Loucy (cell line): ENCODE results near the gene PIM3.

ENCODE experiments used
- H2AFZ ChIP-seq: fragments of 200-600 bp; sonication (generic); 2 replicates; pipeline ENCODE4 v1.6.0; 2016; ENCODE audit warnings: antibody characterized with exemption, mild to moderate bottlenecking, low read length, moderate library complexity
- H3F3A ChIP-seq: fragments of 200-600 bp; 2 replicates; pipeline ENCODE4 v1.6.0; 2016; ENCODE audit warnings: antibody characterized with exemption, low read depth, mild to moderate bottlenecking
- H3K27me3 ChIP-seq: fragments of 200-600 bp; sonication (generic); 2 replicates; pipeline ENCODE4 v1.6.1; 2014; ENCODE audit warnings: low read length, mild to moderate bottlenecking; ENCODE audit not compliant: insufficient read depth, poor library complexity, severe bottlenecking
- H3K36me3 ChIP-seq: fragments of 200-600 bp; sonication (generic); 2 replicates; pipeline ENCODE4 v1.6.1; 2016; ENCODE audit warnings: low read length; ENCODE audit not compliant: insufficient read depth
- H3K4me1 ChIP-seq: fragments of 200-600 bp; sonication (generic); 2 replicates; pipeline ENCODE4 v1.5.1; 2014; ENCODE audit warnings: low read length, mild to moderate bottlenecking; ENCODE audit not compliant: insufficient read depth, poor library complexity, severe bottlenecking
- H3K4me2 ChIP-seq: fragments of 200-600 bp; sonication (generic); 2 replicates; pipeline ENCODE4 v1.6.0; 2014; ENCODE audit warnings: antibody characterized with exemption, low read length, low read depth, mild to moderate bottlenecking; ENCODE audit not compliant: poor library complexity, severe bottlenecking
- H3K4me3 ChIP-seq: fragments of 200-600 bp; sonication (generic); 2 replicates; pipeline ENCODE4 v1.5.1; 2014; ENCODE audit warnings: low read length, mild to moderate bottlenecking, mixed read lengths; ENCODE audit not compliant: poor library complexity, severe bottlenecking
- H3K79me2 ChIP-seq: fragments of 200-600 bp; sonication (generic); 2 replicates; pipeline ENCODE4 v1.6.1; 2014; ENCODE audit warnings: low read length; ENCODE audit not compliant: insufficient read depth
- H3K9ac ChIP-seq: fragments of 200-600 bp; sonication (generic); 2 replicates; pipeline ENCODE4 v1.6.0; 2014; ENCODE audit warnings: mild to moderate bottlenecking, low read depth, low read length, moderate library complexity; ENCODE audit not compliant: poor library complexity, severe bottlenecking
- H3K9me2 ChIP-seq: fragments of 200-600 bp; sonication (generic); replicated peaks from 2 replicates; pipeline ENCODE4 v1.6.1; 2016; ENCODE audit warnings: low read depth, low read length, mixed read lengths
- H3K9me3 ChIP-seq: fragments of 200-600 bp; sonication (generic); 2 replicates; pipeline ENCODE4 v1.6.1; 2014; ENCODE audit warnings: mild to moderate bottlenecking, antibody characterized with exemption, low read length, low read depth; ENCODE audit not compliant: insufficient read depth
- H4K20me1 ChIP-seq: fragments of 200-600 bp; sonication (generic); 2 replicates; pipeline ENCODE4 v1.6.0; 2014; ENCODE audit warnings: antibody characterized with exemption, low read length, mild to moderate bottlenecking; ENCODE audit not compliant: insufficient read depth, poor library complexity, severe bottlenecking
- CTCF ChIP-seq: fragments of 200-600 bp; sonication (generic); conservative IDR thresholded peaks from 2 replicates; pipeline ENCODE4 v1.5.1; 2014; ENCODE audit warnings: mild to moderate bottlenecking, antibody characterized with exemption, low read length
- EZH2phosphoT487 ChIP-seq: fragments of 200-600 bp; IDR thresholded peaks from 2 replicates; pipeline ENCODE4 v1.6.1; 2018; ENCODE audit warnings: antibody characterized with exemption, mild to moderate bottlenecking, moderate library complexity, borderline replicate concordance

The PIM3 gene

GRCh38 chr22:49966041-49966773, 5.6 kb downstream of the PIM3 start:
- H3F3A ChIP-seq: no peaks in the 10 kb centered on the region
- peaks cover 46% of the 10 kb centered on the region for H3K79me2 ChIP-seq
- H3K36me3 ChIP-seq: peaks cover 16% of the 10 kb centered on the region; the same call in 1 of the 2 replicates
- H3K9ac ChIP-seq: no peak overlapping the region
- H2AFZ ChIP-seq: no peak overlapping the region
- H3K4me1 ChIP-seq: peaks cover 31% of the 10 kb centered on the region
- H3K9me2 ChIP-seq: no peaks in the 10 kb centered on the region
- TF ChIP-seq EZH2phosphoT487: no peak
- TF ChIP-seq CTCF: no peak
- H3K9me3 ChIP-seq: no peaks in the 10 kb centered on the region
- no peak overlapping the region for H3K4me2 ChIP-seq
- no peak overlapping the region for H3K4me3 ChIP-seq
- H3K27me3 ChIP-seq: no peaks in the 10 kb centered on the region
- H4K20me1 ChIP-seq: peaks cover 42% of the 10 kb centered on the region

- no peak overlapping the region for H3K9ac ChIP-seq
- no peaks in the 10 kb centered on the region for H3K27me3 ChIP-seq
- H3K9me2 ChIP-seq: no peaks in the 10 kb centered on the region
- no peak overlapping the region for H3K4me2 ChIP-seq
- H3F3A ChIP-seq: no peaks in the 10 kb centered on the region
- H3K4me3 ChIP-seq: no peak overlapping the region
- peaks cover 38% of the 10 kb centered on the region for H3K79me2 ChIP-seq
- peaks cover 16% of the 10 kb centered on the region; the same call in 1 of the 2 replicates for H3K36me3 ChIP-seq
- peaks cover 36% of the 10 kb centered on the region for H3K4me1 ChIP-seq
- no peak for TF ChIP-seq EZH2phosphoT487
- no peak for TF ChIP-seq CTCF
- H3K9me3 ChIP-seq: no peaks in the 10 kb centered on the region
- peaks cover 34% of the 10 kb centered on the region for H4K20me1 ChIP-seq
- no peak overlapping the region for H2AFZ ChIP-seq
Measured at GRCh38 chr22:49966774-49967705, 6.5 kb downstream of the PIM3 start.

- Histone ChIP-seq H3K9ac (no peak overlapping the region), H3K27me3 (no peaks in the 10 kb centered on the region), H3K79me2 (peaks cover 31% of the 10 kb centered on the region), H3K9me3 (no peaks in the 10 kb centered on the region), H2AFZ (no peak overlapping the region), H3K9me2 (no peaks in the 10 kb centered on the region), H4K20me1 (peaks cover 27% of the 10 kb centered on the region), H3K4me1 (peaks cover 33% of the 10 kb centered on the region), H3F3A (no peaks in the 10 kb centered on the region), H3K4me3 (no peak overlapping the region), H3K4me2 (no peak overlapping the region), H3K36me3 (peaks cover 14% of the 10 kb centered on the region; the same call in 1 of the 2 replicates)
- no peak for TF ChIP-seq EZH2phosphoT487
- TF ChIP-seq CTCF: no peak
Measured at GRCh38 chr22:49967706-49968208, 7.2 kb downstream of the PIM3 start.
